Measurements from ENCODE around the gene RIPOR2. TPM values are rescaled to one million over a fixed set of nuclear protein-coding genes. Genes with fewer than 3 reads are reported as not detected.

RIPOR2 gene
- total RNA-seq, 1 donor from 2014 or later = 1.1 TPM

DNA sequence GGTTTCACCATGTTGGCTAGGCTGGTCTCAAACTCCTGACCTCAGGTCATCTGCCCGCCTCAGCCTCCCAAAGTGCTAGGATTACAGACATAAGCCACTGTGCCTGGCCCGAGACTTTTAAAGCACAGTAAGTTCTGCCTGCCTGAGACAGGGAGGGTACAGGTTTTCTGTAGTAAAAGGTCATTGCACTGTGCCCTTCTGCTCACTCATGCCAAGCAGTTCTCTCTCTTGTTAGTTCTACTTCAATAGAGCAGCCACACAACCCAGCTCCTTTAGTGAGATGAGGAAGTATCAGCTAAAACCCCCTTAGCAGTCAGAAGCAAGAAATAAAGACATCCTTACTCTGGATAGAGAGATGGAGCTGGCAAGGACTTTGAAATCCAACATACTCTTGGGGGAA, 84.7 kb downstream of the RIPOR2 start:
- H3K9me3 Mint-ChIP-seq (ENCODE audit: unreplicated experiment) = no peaks in the 10 kb centered on the region
- H3K27me3 Mint-ChIP-seq (ENCODE audit: unreplicated experiment) = no peaks in the 10 kb centered on the region
- no peak for DNase-seq (ENCODE audit: low spot score)
- no peak overlapping the region for H3K4me3 Mint-ChIP-seq (ENCODE audit: unreplicated experiment)
- TF ChIP-seq CTCF (IDR thresholded peaks at IDR 0.05; ENCODE audit: unreplicated experiment) = no peak
- H3K27ac Mint-ChIP-seq (ENCODE audit: unreplicated experiment) = no peak overlapping the region
- no peaks in the 10 kb centered on the region for H3K36me3 Mint-ChIP-seq (ENCODE audit: low read depth, unreplicated experiment)
- H3K4me1 Mint-ChIP-seq (ENCODE audit: unreplicated experiment) = no peaks in the 10 kb centered on the region

DNA sequence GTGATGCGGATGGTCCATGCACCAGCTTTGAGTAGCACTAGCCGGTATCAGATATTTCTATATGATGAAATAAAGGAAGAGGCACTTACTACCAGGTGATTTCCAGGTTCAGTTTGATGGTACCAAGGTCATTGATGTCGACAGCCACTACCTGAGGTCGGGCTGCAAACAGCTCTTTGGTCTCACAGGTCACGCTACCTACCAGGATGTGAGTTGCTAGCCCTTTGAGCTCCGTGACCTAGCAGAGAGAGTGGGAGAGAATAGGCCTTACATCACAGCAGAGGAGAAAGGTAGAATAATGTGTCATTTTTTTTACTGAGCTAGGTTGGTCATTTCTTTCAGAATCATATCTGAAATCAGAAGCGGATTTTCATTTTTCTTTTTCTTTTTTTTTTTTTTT, 86.0 kb downstream of the RIPOR2 start:
- no peak for DNase-seq (ENCODE audit: low spot score)
- Mint-ChIP-seq H3K4me3 (ENCODE audit: unreplicated experiment) (no peak overlapping the region), H3K4me1 (ENCODE audit: unreplicated experiment) (no peaks in the 10 kb centered on the region), H3K36me3 (ENCODE audit: low read depth, unreplicated experiment) (no peaks in the 10 kb centered on the region), H3K9me3 (ENCODE audit: unreplicated experiment) (no peaks in the 10 kb centered on the region), H3K27ac (ENCODE audit: unreplicated experiment) (no peak overlapping the region), H3K27me3 (ENCODE audit: unreplicated experiment) (no peaks in the 10 kb centered on the region)
- no peak for TF ChIP-seq CTCF (IDR thresholded peaks at IDR 0.05; ENCODE audit: unreplicated experiment)

- Mint-ChIP-seq H3K4me3 (ENCODE audit: unreplicated experiment) (no peak overlapping the region), H3K4me1 (ENCODE audit: unreplicated experiment) (peaks cover 5% of the 10 kb centered on the region), H3K9me3 (ENCODE audit: unreplicated experiment) (no peaks in the 10 kb centered on the region), H3K27ac (ENCODE audit: unreplicated experiment) (no peak overlapping the region), H3K36me3 (ENCODE audit: low read depth, unreplicated experiment) (no peaks in the 10 kb centered on the region), H3K27me3 (ENCODE audit: unreplicated experiment) (no peaks in the 10 kb centered on the region)
- no peak for TF ChIP-seq CTCF (IDR thresholded peaks at IDR 0.05; ENCODE audit: unreplicated experiment)
- DNase-seq (ENCODE audit: low spot score) = no peak
Observed at GRCh38 chr6:24848461-24848860, 87.3 kb downstream of the RIPOR2 start.

GRCh38 chr6:24847402-24847801, 88.4 kb downstream of the RIPOR2 start:
- no peak for TF ChIP-seq CTCF (IDR thresholded peaks at IDR 0.05; ENCODE audit: unreplicated experiment)
- Mint-ChIP-seq H3K27me3 (ENCODE audit: unreplicated experiment) (no peaks in the 10 kb centered on the region), H3K4me3 (ENCODE audit: unreplicated experiment) (no peak overlapping the region), H3K36me3 (ENCODE audit: low read depth, unreplicated experiment) (no peaks in the 10 kb centered on the region), H3K27ac (ENCODE audit: unreplicated experiment) (no peak overlapping the region), H3K4me1 (ENCODE audit: unreplicated experiment) (peaks cover 7% of the 10 kb centered on the region), H3K9me3 (ENCODE audit: unreplicated experiment) (no peaks in the 10 kb centered on the region)
- DNase-seq (ENCODE audit: low spot score) = no peak

GRCh38 chr6:24845578-24845977, 90.2 kb downstream of the RIPOR2 start:
- no peak overlapping the region for H3K27ac Mint-ChIP-seq (ENCODE audit: unreplicated experiment)
- H3K27me3 Mint-ChIP-seq (ENCODE audit: unreplicated experiment) = no peaks in the 10 kb centered on the region
- H3K4me1 Mint-ChIP-seq (ENCODE audit: unreplicated experiment) = peaks cover 7% of the 10 kb centered on the region
- no peak overlapping the region for H3K4me3 Mint-ChIP-seq (ENCODE audit: unreplicated experiment)
- no peak for TF ChIP-seq CTCF (IDR thresholded peaks at IDR 0.05; ENCODE audit: unreplicated experiment)
- no peak for DNase-seq (ENCODE audit: low spot score)
- H3K9me3 Mint-ChIP-seq (ENCODE audit: unreplicated experiment) = no peaks in the 10 kb centered on the region
- no peaks in the 10 kb centered on the region for H3K36me3 Mint-ChIP-seq (ENCODE audit: low read depth, unreplicated experiment)
